DMS114 treated with DMSO at 0.1 percent for 48 hours (cell line): Measurements from ENCODE around the gene PAN3.
"Not testable (repeated sequence)": the region's sequence is repeated elsewhere in the genome, so short reads cannot be mapped to it uniquely, and the experiment has no call there.

Experiments used
- DNase-seq: peaks from one replicate; lab custom pipeline; 2025; ENCODE audit not compliant: unreplicated experiment; lab: John Stamatoyannopoulos, UW

Gene PAN3

GRCh38 chr13:28131646-28132045 is 6.7 kb upstream of the PAN3 start:
- no peak for DNase-seq

- no peak for DNase-seq
These were observed 1.4 kb upstream of the PAN3 start for GRCh38 chr13:28136916-28137315.

GRCh38 chr13:28137596-28137995 is 749 bp upstream of the PAN3 start:
- DNase-seq = no peak

GRCh38 chr13:28138756-28139470 is 568 bp downstream of the PAN3 start:
- peak; percentile 31 for DNase-seq

GRCh38 chr13:28140433-28141125 is 2.2 kb downstream of the PAN3 start:
- no peak for DNase-seq

- not testable (repeated sequence) for DNase-seq
These were observed 3.2 kb downstream of the PAN3 start for GRCh38 chr13:28141542-28141941.

GRCh38 chr13:28145049-28145448 is 6.7 kb downstream of the PAN3 start:
- DNase-seq = no peak

GRCh38 chr13:28147495-28147894 is 9.2 kb downstream of the PAN3 start:
- no peak for DNase-seq

- DNase-seq = no peak
These were observed 20.7 kb downstream of the PAN3 start for GRCh38 chr13:28159057-28159456.

GRCh38 chr13:28161370-28161769 is 23.0 kb downstream of the PAN3 start:
- DNase-seq = no peak

GRCh38 chr13:28163587-28163986 is 25.2 kb downstream of the PAN3 start:
- DNase-seq = no peak

- no peak for DNase-seq
These were observed 27.9 kb downstream of the PAN3 start for GRCh38 chr13:28166257-28166656.

- DNase-seq = no peak
These were observed 32.9 kb downstream of the PAN3 start for GRCh38 chr13:28171266-28171665.

- no peak for DNase-seq
These were observed 34.6 kb downstream of the PAN3 start for GRCh38 chr13:28172947-28173346.

- DNase-seq = no peak
These were observed 35.4 kb downstream of the PAN3 start for GRCh38 chr13:28173793-28174192.

GRCh38 chr13:28177327-28177726 is 39.0 kb downstream of the PAN3 start:
- no peak for DNase-seq

GRCh38 chr13:28177877-28178276 is 39.5 kb downstream of the PAN3 start:
- no peak for DNase-seq

- no peak for DNase-seq
These were observed 41.6 kb downstream of the PAN3 start for GRCh38 chr13:28179974-28180373.

GRCh38 chr13:28181413-28181812 is 43.1 kb downstream of the PAN3 start:
- no peak for DNase-seq

GRCh38 chr13:28185256-28185655 is 46.9 kb downstream of the PAN3 start:
- DNase-seq = no peak

- DNase-seq = no peak
These were observed 60.7 kb downstream of the PAN3 start for GRCh38 chr13:28199089-28199488.

- DNase-seq = no peak
These were observed 65.7 kb downstream of the PAN3 start for GRCh38 chr13:28204043-28204442.
